Cardiac fibroblast (primary cell): ENCODE results near the gene C10orf67.

Experiments used
- DNase-seq, 2 donors: peaks; one replicate each; pipeline versions ENCODE4 v3.0.0 to v3.0.0-alpha.2; 2010; ENCODE audit warnings: low read depth in 2 of 2
- H3K4me3 ChIP-seq, 2 donors: replicated peaks in 1 of 2; 1 replicate in 1 of 2; 2 replicates in 1 of 2; pipeline ENCODE4 v1.5.1; 2011; ENCODE audit warnings: low read depth in 2 of 2, low read length in 2 of 2, mild to moderate bottlenecking in 2 of 2, moderate library complexity in 1 of 2
- CTCF ChIP-seq: IDR thresholded peaks from one replicate; pipeline ENCODE4 v1.5.1; 2011; ENCODE audit warnings: low read depth, mild to moderate bottlenecking, low read length, inconsistent platforms

C10orf67 gene

DNA sequence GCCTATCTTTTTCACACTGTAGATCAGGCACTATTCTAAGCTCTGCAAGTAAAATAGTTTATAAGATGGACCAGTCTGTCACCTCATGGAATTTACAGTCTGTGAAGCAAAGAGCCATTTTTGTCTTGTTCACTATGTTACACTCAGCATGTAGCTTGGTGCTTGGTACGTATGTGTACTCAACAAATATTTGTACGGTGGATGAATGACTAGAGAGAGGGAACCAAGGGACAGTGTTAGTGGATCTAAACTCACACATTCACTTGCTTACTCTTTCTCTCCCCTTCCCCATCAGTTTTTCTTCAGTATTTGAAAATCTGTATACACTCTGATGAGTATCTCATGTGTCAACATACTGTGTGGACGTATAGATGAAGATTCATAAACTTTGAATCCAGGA is 106.6 kb downstream of the C10orf67 start:
- DNase-seq: no peak
- TF ChIP-seq CTCF: no peak
- H3K4me3 ChIP-seq: no peak overlapping the region

DNA sequence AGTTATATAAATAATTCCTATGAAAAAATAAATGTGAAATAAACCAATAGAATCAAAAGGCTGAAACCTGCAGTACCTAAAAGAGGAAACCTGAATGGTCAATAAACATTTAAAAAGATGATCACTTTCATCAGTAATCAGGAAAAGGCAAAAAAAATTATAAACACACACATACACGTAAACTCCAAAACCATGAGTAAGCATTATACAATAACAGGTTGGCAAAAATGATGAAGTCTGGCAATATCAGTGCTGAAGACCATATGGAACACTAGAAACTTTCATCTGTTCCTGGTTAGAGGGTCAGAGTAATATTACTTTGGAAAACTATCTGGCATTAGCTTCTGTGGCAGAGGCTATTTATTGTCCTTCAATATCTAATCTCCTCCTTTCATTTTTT is 114.0 kb downstream of the C10orf67 start:
- no peak for TF ChIP-seq CTCF
- H3K4me3 ChIP-seq: no peak overlapping the region
- DNase-seq: no peak

- TF ChIP-seq CTCF: no peak
- DNase-seq: no peak
Measured at GRCh38 chr10:23217471-23217870, 127.1 kb downstream of the C10orf67 start.

GRCh38 chr10:23205972-23206642 is 138.5 kb downstream of the C10orf67 start:
- H3K4me3 ChIP-seq: no peak overlapping the region
- DNase-seq: no peak
- no peak for TF ChIP-seq CTCF

More at GRCh38 chr10:23217471-23217870, 127.1 kb downstream of the C10orf67 start:
- no peak overlapping the region for H3K4me3 ChIP-seq

DNA sequence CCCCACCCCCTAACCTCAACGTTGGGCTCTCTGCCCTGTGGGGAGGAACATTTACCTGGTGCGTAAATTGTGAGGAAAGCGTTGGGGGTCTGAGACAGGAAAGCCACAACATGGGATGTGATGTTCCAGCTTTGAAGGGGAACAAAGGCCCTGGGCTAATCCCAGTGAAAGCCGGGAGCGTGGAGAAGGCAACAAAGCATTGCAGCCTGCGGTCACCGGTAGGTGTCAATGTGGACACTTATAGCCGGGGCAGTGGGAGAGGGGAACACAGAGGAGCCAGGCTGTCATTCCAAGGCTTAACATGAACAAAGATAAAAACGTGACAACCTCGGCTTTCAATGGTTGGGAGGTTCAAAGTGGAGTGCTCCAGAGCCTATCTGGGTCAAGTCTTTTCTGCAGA is 139.8 kb downstream of the C10orf67 start:
- H3K4me3 ChIP-seq: no peak overlapping the region
- no peak for TF ChIP-seq CTCF
- no peak for DNase-seq

DNA sequence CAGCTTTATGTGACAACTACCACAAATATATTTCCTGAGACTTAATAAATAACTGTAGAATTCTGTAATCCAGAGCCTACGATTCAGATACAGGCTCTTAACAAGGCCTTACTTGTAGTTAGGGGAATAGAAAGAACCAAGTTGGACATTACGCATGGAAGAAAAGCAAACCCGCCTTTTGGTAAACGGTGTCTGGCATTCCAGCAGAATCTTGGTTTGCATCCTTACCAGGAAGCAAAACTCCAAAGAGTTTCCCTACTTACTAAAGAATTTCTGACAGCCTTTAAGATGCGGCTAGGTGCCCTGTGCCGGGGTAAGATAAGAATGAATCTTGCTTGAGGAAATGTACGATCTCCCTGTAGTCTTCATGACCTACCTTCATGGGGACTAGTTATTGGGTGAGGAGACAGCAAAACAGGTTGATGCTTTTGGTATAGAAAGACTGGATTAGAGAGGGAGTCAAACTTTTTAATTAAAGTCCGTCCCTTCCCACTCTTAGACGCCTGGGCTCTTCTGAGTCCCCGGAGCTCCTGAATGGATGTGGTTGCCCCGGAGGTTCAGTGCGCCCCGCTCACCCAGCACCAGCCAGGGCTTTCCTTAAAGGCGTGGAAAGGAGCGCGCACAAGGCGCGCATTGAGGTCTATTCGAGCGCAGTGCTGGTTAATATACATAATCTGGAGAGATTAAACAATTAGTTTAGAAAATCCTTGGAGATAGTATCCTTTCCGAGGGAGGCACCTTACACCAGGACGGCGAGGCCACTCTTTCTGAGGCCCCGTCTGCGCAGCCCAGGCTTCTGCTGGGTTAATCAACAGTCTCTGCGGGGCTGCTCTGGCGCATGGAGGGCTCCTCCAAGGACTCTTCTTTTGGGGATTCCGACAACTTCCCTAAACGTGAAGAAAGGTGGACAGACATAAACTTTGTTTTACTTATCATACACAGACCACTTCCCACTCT is 140.9 kb downstream of the C10orf67 start:
- DNase-seq: no peak
- H3K4me3 ChIP-seq: no peak overlapping the region
- no peak for TF ChIP-seq CTCF
